GM06990 (cell line): ENCODE measurements around the gene SAP30BP.

Experiments used
- DNase-seq: peaks from one replicate; pipeline ENCODE4 v3.0.0-alpha.2; 2011; ENCODE audit not compliant: insufficient read length; ENCODE audit errors: extremely low read depth
- H3K27me3 ChIP-seq: replicated peaks from 2 replicates; pipeline ENCODE4 v1.6.0; 2011; ENCODE audit warnings: low read length; ENCODE audit not compliant: control insufficient read depth, insufficient read depth
- H3K36me3 ChIP-seq: 2 replicates; pipeline ENCODE4 v1.5.1; 2011; ENCODE audit warnings: low read length; ENCODE audit not compliant: control insufficient read depth, insufficient read depth
- H3K4me3 ChIP-seq: replicated peaks from 2 replicates; pipeline ENCODE4 v1.5.1; 2011; ENCODE audit warnings: low read depth, mild to moderate bottlenecking, control low read depth, low read length
- TF ChIP-seq, protein P1 (sequence below): IDR thresholded peaks from 2 replicates; pipeline ENCODE4 v1.5.1; 2011; ENCODE audit warnings: low read length, control low read depth, mild to moderate bottlenecking, inconsistent platforms; ENCODE audit not compliant: insufficient read depth, poor library complexity, severe bottlenecking

The SAP30BP gene

GRCh38 chr17:75737133-75737962 lies 70.2 kb downstream of the SAP30BP start:
- TF ChIP-seq, protein P1, sequence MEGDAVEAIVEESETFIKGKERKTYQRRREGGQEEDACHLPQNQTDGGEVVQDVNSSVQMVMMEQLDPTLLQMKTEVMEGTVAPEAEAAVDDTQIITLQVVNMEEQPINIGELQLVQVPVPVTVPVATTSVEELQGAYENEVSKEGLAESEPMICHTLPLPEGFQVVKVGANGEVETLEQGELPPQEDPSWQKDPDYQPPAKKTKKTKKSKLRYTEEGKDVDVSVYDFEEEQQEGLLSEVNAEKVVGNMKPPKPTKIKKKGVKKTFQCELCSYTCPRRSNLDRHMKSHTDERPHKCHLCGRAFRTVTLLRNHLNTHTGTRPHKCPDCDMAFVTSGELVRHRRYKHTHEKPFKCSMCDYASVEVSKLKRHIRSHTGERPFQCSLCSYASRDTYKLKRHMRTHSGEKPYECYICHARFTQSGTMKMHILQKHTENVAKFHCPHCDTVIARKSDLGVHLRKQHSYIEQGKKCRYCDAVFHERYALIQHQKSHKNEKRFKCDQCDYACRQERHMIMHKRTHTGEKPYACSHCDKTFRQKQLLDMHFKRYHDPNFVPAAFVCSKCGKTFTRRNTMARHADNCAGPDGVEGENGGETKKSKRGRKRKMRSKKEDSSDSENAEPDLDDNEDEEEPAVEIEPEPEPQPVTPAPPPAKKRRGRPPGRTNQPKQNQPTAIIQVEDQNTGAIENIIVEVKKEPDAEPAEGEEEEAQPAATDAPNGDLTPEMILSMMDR = no peak
- DNase-seq = no peak

GRCh38 chr17:75738218-75738802 lies 71.2 kb downstream of the SAP30BP start:
- Histone ChIP-seq H3K36me3 (no peaks in the 10 kb centered on the region), H3K4me3 (no peak overlapping the region), H3K27me3 (no peaks in the 10 kb centered on the region)
- TF ChIP-seq, protein P1 = no peak
- DNase-seq = peak; percentile 50

More at GRCh38 chr17:75737133-75737962, 70.2 kb downstream of the SAP30BP start:
- Histone ChIP-seq H3K36me3 (no peaks in the 10 kb centered on the region), H3K27me3 (no peaks in the 10 kb centered on the region), H3K4me3 (no peak overlapping the region)

DNA sequence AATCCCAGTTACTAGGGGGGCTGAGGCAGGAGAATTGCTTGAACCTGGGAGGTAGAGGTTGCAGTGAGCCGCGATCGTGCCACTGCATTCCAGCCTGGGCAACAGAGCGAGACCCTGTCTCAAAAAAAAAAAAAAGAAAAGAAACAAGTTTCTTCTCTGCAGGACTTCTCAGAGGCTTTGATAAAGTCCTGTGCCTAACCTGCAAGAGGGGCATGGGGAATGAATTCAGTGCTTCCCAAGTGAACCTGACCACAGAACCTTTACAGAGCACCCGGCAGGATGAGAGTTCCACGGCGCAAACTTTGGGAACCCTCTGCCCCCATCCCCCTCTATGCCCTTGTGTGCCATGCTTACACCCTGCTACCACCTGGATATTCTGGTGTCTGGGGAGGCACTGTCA lies 72.0 kb downstream of the SAP30BP start:
- no peak overlapping the region for H3K4me3 ChIP-seq
- DNase-seq = no peak
- no peaks in the 10 kb centered on the region for H3K36me3 ChIP-seq
- TF ChIP-seq, protein P1 = no peak
- no peaks in the 10 kb centered on the region for H3K27me3 ChIP-seq

DNA sequence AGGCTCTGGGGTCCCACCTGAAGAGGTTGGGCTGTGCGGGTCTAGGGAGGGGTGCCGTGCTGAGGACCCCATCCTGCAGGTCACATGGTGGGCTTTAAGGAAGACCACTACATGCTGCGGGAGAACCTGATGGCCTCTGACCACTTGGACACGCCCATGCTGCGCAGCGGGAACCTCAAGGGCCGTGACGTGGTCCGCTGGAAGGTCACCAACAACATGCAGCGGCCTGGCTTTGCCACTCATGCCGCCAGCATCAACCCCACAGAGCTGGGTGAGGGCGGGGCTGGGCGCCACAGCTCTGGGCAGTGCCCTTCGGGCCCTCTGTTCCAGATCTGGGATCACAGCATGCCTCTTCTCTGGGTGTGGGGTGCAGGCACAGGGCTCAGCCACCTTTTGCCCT lies 72.7 kb downstream of the SAP30BP start:
- Histone ChIP-seq H3K27me3 (no peaks in the 10 kb centered on the region), H3K36me3 (no peaks in the 10 kb centered on the region), H3K4me3 (no peak overlapping the region)
- TF ChIP-seq, protein P1 = no peak
- no peak for DNase-seq

DNA sequence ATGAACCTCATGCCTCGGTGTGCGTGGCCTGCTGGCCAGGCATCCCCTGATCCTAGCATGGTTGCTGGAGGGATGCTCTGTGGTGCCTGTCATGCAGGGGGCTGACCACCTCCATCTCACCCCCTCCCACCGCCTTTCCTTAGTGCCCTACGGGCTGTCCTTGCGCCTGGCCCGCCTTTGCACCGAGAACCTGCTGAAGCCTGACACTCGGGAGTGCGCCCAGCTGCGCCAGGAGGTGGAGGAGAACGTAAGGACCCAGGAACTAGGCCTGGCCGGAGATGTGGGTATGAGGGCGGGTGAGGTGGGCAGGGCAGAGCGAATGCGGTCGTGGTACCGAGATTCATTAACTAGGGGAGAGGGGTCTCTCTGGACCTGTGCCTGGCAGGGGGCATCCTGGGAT lies 73.1 kb downstream of the SAP30BP start:
- Histone ChIP-seq H3K27me3 (no peaks in the 10 kb centered on the region), H3K4me3 (no peak overlapping the region), H3K36me3 (no peaks in the 10 kb centered on the region)
- DNase-seq = no peak
- TF ChIP-seq, protein P1 = no peak

- TF ChIP-seq, protein P1 = no peak
- Histone ChIP-seq H3K27me3 (no peaks in the 10 kb centered on the region), H3K4me3 (no peak overlapping the region), H3K36me3 (no peaks in the 10 kb centered on the region)
- no peak for DNase-seq
Observed at GRCh38 chr17:75740631-75741077, 73.5 kb downstream of the SAP30BP start.
